Measurements from ENCODE around the gene LIMK2. TPM values are rescaled to one million over a fixed set of nuclear protein-coding genes. Genes with fewer than 3 reads are reported as not detected.

Gene LIMK2
- total RNA-seq, 1 donor from 2014 or later, result 63.0 TPM

- TF ChIP-seq CTCF (IDR thresholded peaks at IDR 0.05), result no peak
These were observed 26.0 kb downstream of the LIMK2 start for GRCh38 chr22:31238057-31238456.

GRCh38 chr22:31239771-31240370, 27.8 kb downstream of the LIMK2 start:
- intact Hi-C loops (cut with DNase I), result no loop called here
- ATAC-seq, result no peak
- H3K36me3 ChIP-seq, result no peaks in the 10 kb centered on the region
- H3K9me3 ChIP-seq, result no peaks in the 10 kb centered on the region
- DNase-seq, result no peak
- no peaks in the 10 kb centered on the region for H3K27me3 ChIP-seq
- H3K27ac ChIP-seq, result no peak overlapping the region
- TF ChIP-seq CTCF (IDR thresholded peaks at IDR 0.05), result no peak
- H3K4me3 ChIP-seq, result no peak overlapping the region
- peaks cover 16% of the 10 kb centered on the region for H3K4me1 ChIP-seq

More at GRCh38 chr22:31238057-31238456, 26.0 kb downstream of the LIMK2 start:
- Histone ChIP-seq H3K4me1 (peaks cover 31% of the 10 kb centered on the region), H3K27me3 (no peaks in the 10 kb centered on the region), H3K9me3 (no peaks in the 10 kb centered on the region), H3K27ac (no peak overlapping the region), H3K36me3 (no peaks in the 10 kb centered on the region), H3K4me3 (no peak overlapping the region)
- intact Hi-C loops (cut with DNase I), result no loop called here
- ATAC-seq, result no peak
- no peak for DNase-seq

- intact Hi-C loops (cut with DNase I), result no loop called here
- H3K36me3 ChIP-seq, result no peaks in the 10 kb centered on the region
- ATAC-seq (no peak), DNase-seq (no peak)
- H3K9me3 ChIP-seq, result no peaks in the 10 kb centered on the region
- peaks cover 8% of the 10 kb centered on the region for H3K4me1 ChIP-seq
- H3K27me3 ChIP-seq, result no peaks in the 10 kb centered on the region
- H3K27ac ChIP-seq, result no peak overlapping the region
- no peak for TF ChIP-seq CTCF (IDR thresholded peaks at IDR 0.05)
- no peak overlapping the region for H3K4me3 ChIP-seq
These were observed 29.1 kb downstream of the LIMK2 start for GRCh38 chr22:31241200-31241599.

GRCh38 chr22:31241936-31242335, 29.8 kb downstream of the LIMK2 start:
- Histone ChIP-seq H3K27ac (no peak overlapping the region), H3K4me1 (peaks cover 6% of the 10 kb centered on the region), H3K9me3 (no peaks in the 10 kb centered on the region), H3K27me3 (no peaks in the 10 kb centered on the region), H3K36me3 (no peaks in the 10 kb centered on the region), H3K4me3 (no peak overlapping the region)
- intact Hi-C loops (cut with DNase I), result no loop called here
- no peak for DNase-seq
- TF ChIP-seq CTCF (IDR thresholded peaks at IDR 0.05), result no peak
- ATAC-seq, result no peak

- Histone ChIP-seq H3K4me1 (peaks cover 16% of the 10 kb centered on the region), H3K27me3 (no peaks in the 10 kb centered on the region), H3K36me3 (no peaks in the 10 kb centered on the region), H3K9me3 (no peaks in the 10 kb centered on the region), H3K27ac (peak overlapping the region; percentile 17), H3K4me3 (no peak overlapping the region)
- TF ChIP-seq CTCF (IDR thresholded peaks at IDR 0.05), result no peak
- DNase-seq, result no peak
- intact Hi-C loops (cut with DNase I), result no loop called here
- ATAC-seq, result no peak
These were observed 31.4 kb downstream of the LIMK2 start for GRCh38 chr22:31243339-31244045.
